GM12891 (cell line): ENCODE data around the gene STMN3.

ENCODE experiments used
- PAX5 ChIP-seq: IDR thresholded peaks from 2 replicates; pipeline ENCODE4 v1.6.1; 2011; ENCODE audit warnings: low read length, moderate library complexity, mild to moderate bottlenecking; ENCODE audit not compliant: insufficient read depth, severe bottlenecking
- POLR2A ChIP-seq: IDR thresholded peaks from 2 replicates; pipeline ENCODE4 v1.6.1; 2011; ENCODE audit warnings: low read depth, low read length, control low read depth
- POLR2AphosphoS5 ChIP-seq: IDR thresholded peaks from 2 replicates; pipeline ENCODE4 v1.6.1; 2011; ENCODE audit warnings: low read depth, low read length, control low read depth
- POU2F2 ChIP-seq: IDR thresholded peaks from 2 replicates; pipeline ENCODE4 v1.6.1; 2011; ENCODE audit warnings: low read depth, mild to moderate bottlenecking, control low read depth, low read length, moderate library complexity
- SPI1 ChIP-seq: IDR thresholded peaks from 2 replicates; pipeline ENCODE4 v1.6.1; 2011; ENCODE audit warnings: low read depth, low read length, control low read depth
- TAF1 ChIP-seq: IDR thresholded peaks from 2 replicates; pipeline ENCODE4 v1.6.1; 2011; ENCODE audit warnings: low read depth, low read length, control low read depth

DNA sequence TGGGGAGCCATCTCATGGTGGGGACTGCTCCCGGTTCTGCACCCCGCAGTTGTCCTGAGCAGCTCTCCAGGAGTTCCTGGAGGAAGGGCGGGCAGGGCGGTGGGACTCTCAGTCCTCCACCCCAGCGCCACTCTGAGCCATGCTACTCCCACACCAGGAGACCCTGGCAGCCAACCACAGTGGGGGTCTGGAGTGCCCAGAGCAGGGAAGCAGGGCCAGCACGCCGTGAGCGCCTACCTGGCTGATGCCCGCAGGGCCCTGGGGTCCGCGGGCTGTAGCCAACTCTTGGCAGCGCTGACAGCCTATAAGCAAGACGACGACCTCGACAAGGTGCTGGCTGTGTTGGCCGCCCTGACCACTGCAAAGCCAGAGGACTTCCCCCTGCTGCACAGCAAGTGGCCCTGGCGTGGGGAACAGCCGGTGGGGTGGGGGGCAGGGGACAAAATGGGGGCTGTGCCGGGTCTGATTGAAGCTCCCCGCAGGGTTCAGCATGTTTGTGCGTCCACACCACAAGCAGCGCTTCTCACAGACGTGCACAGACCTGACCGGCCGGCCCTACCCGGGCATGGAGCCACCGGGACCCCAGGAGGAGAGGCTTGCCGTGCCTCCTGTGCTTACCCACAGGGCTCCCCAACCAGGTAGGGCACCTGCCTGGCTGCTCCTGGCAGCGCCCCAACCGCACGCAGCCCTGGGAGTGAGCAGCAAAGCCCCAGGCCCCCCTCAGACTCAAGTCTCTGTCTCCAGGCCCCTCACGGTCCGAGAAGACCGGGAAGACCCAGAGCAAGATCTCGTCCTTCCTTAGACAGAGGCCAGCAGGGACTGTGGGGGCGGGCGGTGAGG is 41.6 kb upstream of the STMN3 start:
- TF ChIP-seq POLR2A, result no peak
- TF ChIP-seq TAF1, result no peak
- TF ChIP-seq SPI1, result no peak
- TF ChIP-seq POLR2AphosphoS5, result no peak
- no peak for TF ChIP-seq PAX5
- TF ChIP-seq POU2F2, result no peak
